ENCODE results near the gene TAB2. TPM values are rescaled to one million over a fixed set of nuclear protein-coding genes. Genes with fewer than 3 reads are reported as not detected.

TAB2 gene
- total RNA-seq, 1 experiment from 2014 or later, result 43.6 TPM

- ChIA-PET CTCF (no interaction called here), POLR2A (no interaction called here)
- H3K4me3 ChIP-seq (ENCODE audit: low read depth, low read length), result no peak overlapping the region
- H3K9me3 ChIP-seq, result no peaks in the 10 kb centered on the region
- Mint-ChIP-seq H3K36me3 (ENCODE audit: insufficient read depth, unreplicated experiment) (no peaks in the 10 kb centered on the region), H3K27me3 (ENCODE audit: insufficient read depth, unreplicated experiment) (no peaks in the 10 kb centered on the region), H3K4me1 (ENCODE audit: low read depth, unreplicated experiment) (no peaks in the 10 kb centered on the region), H3K27ac (ENCODE audit: unreplicated experiment) (no peak overlapping the region), H3K4me3 (ENCODE audit: unreplicated experiment) (no peak overlapping the region), H3K9me3 (ENCODE audit: unreplicated experiment) (no peaks in the 10 kb centered on the region)
- H3K27me3 ChIP-seq (replicated peaks; ENCODE audit: control insufficient read depth, insufficient read depth, low read length), result no peaks in the 10 kb centered on the region
- H3K4me1 ChIP-seq, result no peaks in the 10 kb centered on the region
- no peak for DNase-seq
- no peak for TF ChIP-seq CTCF (IDR thresholded peaks at IDR 0.05; ENCODE audit: insufficient read depth in 1 of 2, low read depth in 1 of 2, low read length in 1 of 2, severe bottlenecking in 1 of 2, unreplicated experiment in 1 of 2)
- no peaks in the 10 kb centered on the region for H3K36me3 ChIP-seq (ENCODE audit: control insufficient read depth, insufficient read depth, low read length)
- no TSS peak for BruUV-seq (replicated peaks)
- intact Hi-C loops (cut with micrococcal nuclease; ENCODE audit: unreplicated experiment), result no loop called here
Measured at GRCh38 chr6:149286905-149287304, 30.6 kb upstream of the TAB2 start.

DNA sequence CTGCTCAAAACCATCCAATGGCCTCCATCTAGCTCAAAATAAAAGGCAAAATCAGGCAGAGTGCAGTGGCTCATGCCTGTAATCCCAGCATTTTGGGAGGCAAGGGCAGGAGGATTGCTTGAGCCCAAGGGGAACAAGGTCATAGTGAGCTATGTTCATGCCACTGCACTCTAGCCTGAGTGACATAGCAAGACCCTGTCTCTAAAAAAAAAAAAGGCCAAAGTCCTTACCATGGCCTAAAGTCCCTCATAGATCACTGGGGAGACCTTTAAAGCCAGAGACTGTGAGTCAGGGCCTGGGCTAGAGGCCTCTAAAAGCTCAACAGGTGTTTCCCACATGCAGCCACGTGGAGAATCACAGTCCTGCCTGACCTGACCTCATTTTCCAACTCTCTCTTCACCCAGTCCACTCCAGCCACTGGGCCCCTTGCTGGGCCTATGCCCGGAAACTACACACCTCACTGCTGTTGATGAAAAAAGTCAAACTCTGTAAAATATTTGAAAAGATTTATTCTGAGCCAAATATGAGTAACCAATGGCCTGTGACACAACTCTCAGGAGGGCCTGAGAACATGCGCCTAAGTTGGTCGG lies 28.2 kb upstream of the TAB2 start:
- H3K27ac Mint-ChIP-seq (ENCODE audit: unreplicated experiment), result no peak overlapping the region
- ChIA-PET CTCF (no interaction called here), POLR2A (interaction anchor here (0.6 kb wide), 1 partner anchor 1291 kb away, joined by 4 read pairs; no protein-coding TSS in a partner anchor)
- Histone ChIP-seq H3K4me1 (no peaks in the 10 kb centered on the region), H3K27me3 (replicated peaks; ENCODE audit: control insufficient read depth, insufficient read depth, low read length) (no peaks in the 10 kb centered on the region), H3K4me3 (ENCODE audit: low read depth, low read length) (no peak overlapping the region), H3K36me3 (ENCODE audit: control insufficient read depth, insufficient read depth, low read length) (no peaks in the 10 kb centered on the region), H3K9me3 (no peaks in the 10 kb centered on the region)
- no peak overlapping the region for H3K4me3 Mint-ChIP-seq (ENCODE audit: unreplicated experiment)
- no peaks in the 10 kb centered on the region for H3K4me1 Mint-ChIP-seq (ENCODE audit: low read depth, unreplicated experiment)
- H3K27me3 Mint-ChIP-seq (ENCODE audit: insufficient read depth, unreplicated experiment), result no peaks in the 10 kb centered on the region
- H3K9me3 Mint-ChIP-seq (ENCODE audit: unreplicated experiment), result no peaks in the 10 kb centered on the region
- no peak for TF ChIP-seq CTCF (IDR thresholded peaks at IDR 0.05; ENCODE audit: insufficient read depth in 1 of 2, low read depth in 1 of 2, low read length in 1 of 2, severe bottlenecking in 1 of 2, unreplicated experiment in 1 of 2)
- intact Hi-C loops (cut with micrococcal nuclease; ENCODE audit: unreplicated experiment), result no loop called here
- no peaks in the 10 kb centered on the region for H3K36me3 Mint-ChIP-seq (ENCODE audit: insufficient read depth, unreplicated experiment)
- no peak for DNase-seq
- no TSS peak for BruUV-seq (replicated peaks)

DNA sequence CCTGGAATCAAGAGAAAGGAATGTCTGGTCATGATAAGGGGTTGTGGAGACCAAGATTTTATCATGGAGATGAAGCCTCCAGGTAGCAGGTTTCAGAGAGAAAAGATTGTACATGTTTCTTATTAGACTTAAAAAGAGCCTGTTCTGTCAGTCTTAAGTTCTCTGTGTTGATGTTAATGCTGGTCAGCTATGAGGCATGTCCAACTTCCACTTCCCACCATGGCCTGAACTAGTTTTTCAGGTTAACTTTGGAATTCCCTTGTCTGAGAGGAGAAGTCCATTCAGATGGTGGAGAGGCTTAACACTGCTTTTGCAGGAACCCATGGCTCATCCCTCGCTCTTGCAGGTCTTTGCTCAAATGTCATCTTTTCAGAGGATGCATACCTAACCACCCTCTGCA lies 27.5 kb upstream of the TAB2 start:
- Mint-ChIP-seq H3K9me3 (ENCODE audit: unreplicated experiment) (peaks cover 1% of the 10 kb centered on the region), H3K27ac (ENCODE audit: unreplicated experiment) (no peak overlapping the region), H3K4me3 (ENCODE audit: unreplicated experiment) (no peak overlapping the region), H3K27me3 (ENCODE audit: insufficient read depth, unreplicated experiment) (no peaks in the 10 kb centered on the region), H3K36me3 (ENCODE audit: insufficient read depth, unreplicated experiment) (no peaks in the 10 kb centered on the region), H3K4me1 (ENCODE audit: low read depth, unreplicated experiment) (no peaks in the 10 kb centered on the region)
- POLR2A ChIA-PET, result no interaction called here
- no peak for TF ChIP-seq CTCF (IDR thresholded peaks at IDR 0.05; ENCODE audit: insufficient read depth in 1 of 2, low read depth in 1 of 2, low read length in 1 of 2, severe bottlenecking in 1 of 2, unreplicated experiment in 1 of 2)
- CTCF ChIA-PET, result no interaction called here
- no TSS peak for BruUV-seq (replicated peaks)
- 0 out of 2 replicates have a peak, but pooled peaks cover under 1% of the 10 kb centered on the region for H3K9me3 ChIP-seq
- no peaks in the 10 kb centered on the region for H3K4me1 ChIP-seq
- H3K36me3 ChIP-seq (ENCODE audit: control insufficient read depth, insufficient read depth, low read length), result no peaks in the 10 kb centered on the region
- no peak overlapping the region for H3K4me3 ChIP-seq (ENCODE audit: low read depth, low read length)
- H3K27me3 ChIP-seq (replicated peaks; ENCODE audit: control insufficient read depth, insufficient read depth, low read length), result no peaks in the 10 kb centered on the region
- intact Hi-C loops (cut with micrococcal nuclease; ENCODE audit: unreplicated experiment), result no loop called here
- DNase-seq, result no peak

All from Caco-2 (cell line).